ENCODE data around the gene DEPDC1.

DEPDC1 gene

DNA sequence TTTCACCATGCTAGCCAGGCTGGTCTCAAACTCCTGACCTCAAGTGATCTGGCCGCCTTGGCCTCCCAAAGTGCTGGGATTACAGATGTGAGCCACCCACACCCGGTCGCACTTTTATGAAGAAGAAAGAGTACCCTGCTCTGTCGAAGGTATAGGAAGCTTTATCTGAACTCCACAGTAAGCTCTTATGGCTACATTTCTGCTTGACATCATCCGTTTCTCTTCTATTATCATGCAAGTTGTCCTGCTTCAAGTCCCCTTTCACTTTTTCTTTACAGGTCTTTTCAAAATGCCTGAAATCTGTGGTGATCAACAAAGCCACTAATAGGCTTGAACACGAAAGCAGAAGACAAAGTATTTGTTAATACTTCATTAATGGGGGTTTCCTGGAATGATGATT is 51.2 kb downstream of the DEPDC1 start:
- no peaks in the 10 kb centered on the region for H3K9me3 ChIP-seq (ENCODE audit: severe bottlenecking)
- no peak overlapping the region for H3K4me3 ChIP-seq (ENCODE audit: severe bottlenecking)
- ATAC-seq (ENCODE audit: low read depth) (no peak), DNase-seq (ENCODE audit: low spot score) (no peak)
- no peaks in the 10 kb centered on the region for H3K27me3 ChIP-seq (ENCODE audit: insufficient read depth, poor library complexity, severe bottlenecking)
- no peak overlapping the region for H3K27ac ChIP-seq (ENCODE audit: poor library complexity, severe bottlenecking)
- TF ChIP-seq, protein P1, sequence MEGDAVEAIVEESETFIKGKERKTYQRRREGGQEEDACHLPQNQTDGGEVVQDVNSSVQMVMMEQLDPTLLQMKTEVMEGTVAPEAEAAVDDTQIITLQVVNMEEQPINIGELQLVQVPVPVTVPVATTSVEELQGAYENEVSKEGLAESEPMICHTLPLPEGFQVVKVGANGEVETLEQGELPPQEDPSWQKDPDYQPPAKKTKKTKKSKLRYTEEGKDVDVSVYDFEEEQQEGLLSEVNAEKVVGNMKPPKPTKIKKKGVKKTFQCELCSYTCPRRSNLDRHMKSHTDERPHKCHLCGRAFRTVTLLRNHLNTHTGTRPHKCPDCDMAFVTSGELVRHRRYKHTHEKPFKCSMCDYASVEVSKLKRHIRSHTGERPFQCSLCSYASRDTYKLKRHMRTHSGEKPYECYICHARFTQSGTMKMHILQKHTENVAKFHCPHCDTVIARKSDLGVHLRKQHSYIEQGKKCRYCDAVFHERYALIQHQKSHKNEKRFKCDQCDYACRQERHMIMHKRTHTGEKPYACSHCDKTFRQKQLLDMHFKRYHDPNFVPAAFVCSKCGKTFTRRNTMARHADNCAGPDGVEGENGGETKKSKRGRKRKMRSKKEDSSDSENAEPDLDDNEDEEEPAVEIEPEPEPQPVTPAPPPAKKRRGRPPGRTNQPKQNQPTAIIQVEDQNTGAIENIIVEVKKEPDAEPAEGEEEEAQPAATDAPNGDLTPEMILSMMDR (IDR thresholded peaks at IDR 0.05; ENCODE audit: poor library complexity, severe bottlenecking): no peak
- H3K4me1 ChIP-seq (ENCODE audit: insufficient read depth, poor library complexity, severe bottlenecking): no peaks in the 10 kb centered on the region
- H3K36me3 ChIP-seq (ENCODE audit: low read depth): no peaks in the 10 kb centered on the region

DNA sequence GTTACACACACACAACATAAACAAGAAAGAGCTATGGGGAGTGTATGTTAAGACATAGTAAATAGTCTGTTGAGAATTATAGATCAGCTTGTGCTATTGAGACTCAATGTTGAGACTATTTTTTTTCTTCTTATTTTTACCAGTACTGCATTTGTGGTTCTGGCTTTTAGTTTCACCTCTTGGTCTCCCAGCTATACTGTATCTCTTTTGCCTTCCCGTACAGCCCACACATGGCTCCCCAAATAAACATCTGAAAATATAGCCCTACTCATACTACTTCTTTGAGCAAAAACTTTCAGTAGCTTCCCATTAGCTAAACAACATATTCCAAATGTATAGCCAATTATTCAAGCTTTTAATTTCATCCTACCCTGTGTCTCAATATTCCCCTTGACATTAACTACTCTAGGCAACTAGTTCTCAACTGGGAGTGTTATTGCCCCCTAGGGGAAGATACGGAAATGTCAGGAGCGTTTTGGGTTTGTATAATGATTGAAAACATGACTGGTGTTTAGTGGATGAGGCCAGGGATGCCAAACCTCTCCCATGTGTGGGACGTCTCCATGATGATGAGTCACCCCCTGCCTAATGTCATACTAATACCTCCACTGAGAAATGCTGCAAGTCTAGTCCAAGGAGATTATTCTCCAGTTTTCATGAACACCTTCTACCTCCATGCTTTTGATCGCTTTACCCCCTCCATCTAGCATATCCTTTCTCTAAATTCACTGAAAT is 53.9 kb downstream of the DEPDC1 start:
- no peaks in the 10 kb centered on the region for H3K27me3 ChIP-seq (ENCODE audit: insufficient read depth, poor library complexity, severe bottlenecking)
- no peak overlapping the region for H3K27ac ChIP-seq (ENCODE audit: poor library complexity, severe bottlenecking)
- no peaks in the 10 kb centered on the region for H3K4me1 ChIP-seq (ENCODE audit: insufficient read depth, poor library complexity, severe bottlenecking)
- peak; percentile 52 for DNase-seq (ENCODE audit: low spot score)
- TF ChIP-seq, protein P1 (IDR thresholded peaks at IDR 0.05; ENCODE audit: poor library complexity, severe bottlenecking): peak; percentile 74
- no peaks in the 10 kb centered on the region for H3K36me3 ChIP-seq (ENCODE audit: low read depth)
- no peaks in the 10 kb centered on the region for H3K9me3 ChIP-seq (ENCODE audit: severe bottlenecking)
- peak; percentile 80 for ATAC-seq (ENCODE audit: low read depth)
- no peak overlapping the region for H3K4me3 ChIP-seq (ENCODE audit: severe bottlenecking)

DNA sequence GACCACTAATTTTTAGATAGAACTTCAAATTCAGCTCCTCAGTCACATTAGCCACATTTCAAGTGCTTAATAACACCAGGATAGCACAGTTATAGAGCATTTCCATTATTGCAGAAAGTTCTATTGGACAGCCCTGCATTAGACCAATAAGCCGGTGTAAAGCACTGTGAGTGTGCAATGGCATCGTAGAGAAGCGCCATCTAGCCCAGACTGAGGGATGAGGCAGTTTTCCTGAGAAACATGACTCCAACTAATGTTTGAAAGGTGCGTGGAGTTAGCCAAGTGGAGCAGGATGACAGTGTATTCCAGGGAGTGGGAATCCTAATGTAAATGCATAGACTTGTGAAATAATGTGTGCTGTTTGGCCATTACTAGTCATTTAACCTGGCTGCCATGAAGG is 54.9 kb downstream of the DEPDC1 start:
- no peak for DNase-seq (ENCODE audit: low spot score)
- Histone ChIP-seq H3K4me1 (ENCODE audit: insufficient read depth, poor library complexity, severe bottlenecking) (no peaks in the 10 kb centered on the region), H3K9me3 (ENCODE audit: severe bottlenecking) (no peaks in the 10 kb centered on the region), H3K27ac (ENCODE audit: poor library complexity, severe bottlenecking) (no peak overlapping the region), H3K36me3 (ENCODE audit: low read depth) (no peaks in the 10 kb centered on the region), H3K4me3 (ENCODE audit: severe bottlenecking) (no peak overlapping the region), H3K27me3 (ENCODE audit: insufficient read depth, poor library complexity, severe bottlenecking) (no peaks in the 10 kb centered on the region)
- 0 out of 3 replicates have a peak, but pooled peaks have one; percentile 21 for ATAC-seq (ENCODE audit: low read depth)
- TF ChIP-seq, protein P1 (IDR thresholded peaks at IDR 0.05; ENCODE audit: poor library complexity, severe bottlenecking): no peak

DNA sequence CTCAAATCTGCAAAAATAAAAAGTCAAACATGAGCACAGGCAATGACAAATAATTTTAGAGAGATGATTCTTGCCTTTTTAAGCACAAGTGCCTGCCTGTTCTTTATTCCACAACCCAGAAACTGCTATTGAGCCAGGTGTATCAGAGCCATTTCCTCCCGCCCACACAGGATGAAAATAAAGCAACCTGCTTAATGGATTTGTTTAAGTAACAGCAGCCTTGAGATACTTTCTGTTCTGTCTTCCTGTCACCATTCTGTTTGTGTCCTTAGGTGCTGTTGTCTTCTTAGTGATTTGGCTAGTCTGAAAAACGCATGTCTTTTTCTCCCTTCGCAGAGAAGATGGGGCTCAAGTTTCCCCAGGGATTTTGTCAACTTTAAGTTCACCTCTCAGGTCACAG is 58.6 kb downstream of the DEPDC1 start:
- H3K9me3 ChIP-seq (ENCODE audit: severe bottlenecking): no peaks in the 10 kb centered on the region
- ATAC-seq (ENCODE audit: low read depth) (no peak), DNase-seq (ENCODE audit: low spot score) (no peak)
- TF ChIP-seq, protein P1 (IDR thresholded peaks at IDR 0.05; ENCODE audit: poor library complexity, severe bottlenecking): no peak
- H3K36me3 ChIP-seq (ENCODE audit: low read depth): no peaks in the 10 kb centered on the region
- H3K4me1 ChIP-seq (ENCODE audit: insufficient read depth, poor library complexity, severe bottlenecking): no peaks in the 10 kb centered on the region
- H3K27me3 ChIP-seq (ENCODE audit: insufficient read depth, poor library complexity, severe bottlenecking): no peaks in the 10 kb centered on the region
- no peak overlapping the region for H3K27ac ChIP-seq (ENCODE audit: poor library complexity, severe bottlenecking)
- H3K4me3 ChIP-seq (ENCODE audit: severe bottlenecking): no peak overlapping the region

DNA sequence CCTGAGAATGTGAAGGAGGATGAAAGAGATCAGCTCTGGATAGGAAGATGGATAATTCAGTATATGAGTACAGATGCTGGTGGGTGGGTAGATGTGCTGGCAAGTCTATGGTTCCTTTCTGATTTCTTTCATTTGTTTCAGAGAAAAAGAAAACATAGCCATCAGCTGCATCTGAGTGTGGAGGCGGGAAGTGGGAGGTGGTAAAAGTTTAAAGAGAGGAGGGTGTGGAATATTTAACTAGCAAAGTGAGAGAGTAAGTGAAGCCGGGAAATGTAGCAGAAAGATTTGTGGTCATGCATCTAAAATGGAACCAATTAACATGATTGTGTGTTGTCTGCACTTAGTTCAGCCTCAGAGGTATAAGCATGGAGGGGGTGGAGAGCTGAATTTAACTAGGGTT is 63.5 kb downstream of the DEPDC1 start:
- DNase-seq (ENCODE audit: low spot score): no peak
- TF ChIP-seq, protein P1 (IDR thresholded peaks at IDR 0.05; ENCODE audit: poor library complexity, severe bottlenecking): no peak
- no peaks in the 10 kb centered on the region for H3K36me3 ChIP-seq (ENCODE audit: low read depth)

More for the DNA sequence above, 63.5 kb downstream of the DEPDC1 start:
- Histone ChIP-seq H3K4me1 (ENCODE audit: insufficient read depth, poor library complexity, severe bottlenecking) (no peaks in the 10 kb centered on the region), H3K27ac (ENCODE audit: poor library complexity, severe bottlenecking) (no peak overlapping the region), H3K27me3 (ENCODE audit: insufficient read depth, poor library complexity, severe bottlenecking) (no peaks in the 10 kb centered on the region), H3K9me3 (ENCODE audit: severe bottlenecking) (no peaks in the 10 kb centered on the region), H3K4me3 (ENCODE audit: severe bottlenecking) (no peak overlapping the region)
- ATAC-seq (ENCODE audit: low read depth): no peak

Measured in RWPE2 (cell line).